Heart left ventricle (tissue), 16 donors: Measurements from ENCODE around the gene PFDN6. TPM values are rescaled to one million over a fixed set of nuclear protein-coding genes. Genes with fewer than 3 reads are reported as not detected.
"Not testable (repeated sequence)": the region's sequence is repeated elsewhere in the genome, so short reads cannot be mapped to it uniquely, and the experiment has no call there.

ENCODE experiments used
- ATAC-seq, 4 donors: fragments of 200-7000 bp; cut with Tn5 transposase; one replicate each; pipeline ENCODE4 v1.9.1; 2020 to 2022; ENCODE audit warnings: moderate library complexity in 4 of 4, mild to moderate bottlenecking in 3 of 4, moderate number of reproducible peaks in 1 of 4
- DNase-seq, 5 donors: peaks; one replicate each; pipeline ENCODE4 v3.0.0-alpha.2; 2020
- H3K27ac ChIP-seq, 12 donors: fragments of 200-600 bp; sonication (generic) in 4 of 12; one replicate each; pipeline versions ENCODE4 v1.5.0 to v1.8.0; 2016 to 2022; ENCODE audit warnings: mild to moderate bottlenecking in 2 of 12
- H3K27me3 ChIP-seq, 9 donors: fragments of 200-600 bp; sonication (generic) in 2 of 9; one replicate each; pipeline versions ENCODE4 v1.5.1 to v1.8.0; 2016 to 2022; ENCODE audit warnings: mild to moderate bottlenecking in 3 of 9
- H3K36me3 ChIP-seq, 9 donors: fragments of 200-600 bp; sonication (generic) in 2 of 9; one replicate each; pipeline versions ENCODE4 v1.5.0 to v1.8.0; 2018 to 2022; ENCODE audit warnings: mild to moderate bottlenecking in 2 of 9
- H3K4me1 ChIP-seq, 12 donors: fragments of 200-600 bp; sonication (generic) in 4 of 12; one replicate each; pipeline versions ENCODE4 v1.5.0 to v1.8.0; 2016 to 2022; ENCODE audit warnings: mild to moderate bottlenecking in 3 of 12
- H3K4me3 ChIP-seq, 12 donors: fragments of 200-600 bp; sonication (generic) in 4 of 12; one replicate each; pipeline versions ENCODE4 v1.5.0 to v1.8.0; 2017 to 2022; ENCODE audit warnings: mild to moderate bottlenecking in 9 of 12, moderate library complexity in 4 of 12
- H3K9me3 ChIP-seq, 12 donors: fragments of 200-600 bp; sonication (generic) in 4 of 12; one replicate each; pipeline versions ENCODE4 v1.5.0 to v1.8.0; 2016 to 2022; ENCODE audit warnings: mild to moderate bottlenecking in 1 of 12
- POLR2A ChIP-seq, 2 donors: fragments of 450-650 bp; IDR thresholded peaks; one replicate each; pipeline ENCODE4 v1.6.1; 2017; ENCODE audit warnings: antibody characterized with exemption in 2 of 2, mild to moderate bottlenecking in 2 of 2, moderate library complexity in 2 of 2
- WGBS, 4 donors: extraction: QIAGEN DNeasy Blood & Tissue Kit in 2 of 4; methylation state at CpG; one replicate each; pipeline versions ENCODE4 v1.1.5 to v1.1.7; 2013 to 2018; 5-methylcytosine and 5-hydroxymethylcytosine counted together
- intact Hi-C, 10 donors: fragments of 100-400 bp; cut with DNase I; formaldehyde crosslinking; loops; one replicate each; pipeline versions ENCODE4 v1.11.1 to v1.14.2; 2022
- polyA plus RNA-seq, 2 donors: library from polyadenylated mRNA; stranded (reverse); fragments of 200-250 nt; gene quantifications; one replicate each; pipeline ENCODE4 v1.2.3, GENCODE V29; 2013
- total RNA-seq, 9 donors: library from RNA; depleted of rRNA in 2 of 9; stranded (reverse); fragments of >200 nt in 2 of 9; fragmentation: NEBNext Ultra II Directional in 3 of 9; extraction: Animal tissue kit (Norgen Biotek cat#: 25700) in 3 of 9; gene quantifications; one replicate each; pipeline versions ENCODE4 v1.1.0 to v1.2.4, GENCODE V29; 2016 to 2023
- TF ChIP-seq, protein P1 (sequence below), 12 donors: fragments of 200-600 bp; sonication (generic) in 4 of 12; IDR thresholded peaks; one replicate each; pipeline versions ENCODE4 v1.5.0 to v1.8.0; 2018 to 2022; ENCODE audit warnings: antibody characterized with exemption in 12 of 12, mild to moderate bottlenecking in 5 of 12
- donor health status: ischemic (EF 13 %, LVEDD 7.1; RV severe dilation, severe dysfunction).
- donor health status: healthy with polysubstance abuse.
- donor health status: DM: no; HTN: yes; CAD: no.
- donor health status: DM: no; HTN: no; CAD: no.
- donor health status: ischemic (EF 25% LVEDD 6.9; RV normal size, moderate dysfunction).
- donor health status: ischemic (EF 25% LVEDD 5.7; RV mildly dilated, moderate dysfunction).
- donor health status: healthy.
- donor health status: DM: yes; HTN: yes; CAD: no.
- donor health status: ischemic (EF 35%, LVEDD 5.7; RV mildly dilated, moderate dysfunction).
- donor health status: nonischemic (EF 11% LVEDD 7.7; RV severe dilation, severe dysfunction).
- donor health status: DM: yes; HTN: yes; CAD: no.
- donor health status: PGD.
- donor health status: ischemic (EF 29% LVEDD 5.4; RV normal size, mild dysfunction).
- donor health status: nonischemic (EF 23%, LVEDD 6.1; RV moderate dilation, normal function).

PFDN6 gene
- total and polyA plus RNA-seq, 11 donors: 29.2 to 287 (median 44.3) TPM

GRCh38 chr6:33254591-33254990, 34.8 kb upstream of the PFDN6 start:
- no peak for DNase-seq
- intact Hi-C loops: no loop called here
- no peak overlapping the region for H3K4me3 ChIP-seq
- peaks cover 0 to 75% (median 29%) of the 10 kb centered on the region in 9 donors for H3K36me3 ChIP-seq
- TF ChIP-seq, protein P1, sequence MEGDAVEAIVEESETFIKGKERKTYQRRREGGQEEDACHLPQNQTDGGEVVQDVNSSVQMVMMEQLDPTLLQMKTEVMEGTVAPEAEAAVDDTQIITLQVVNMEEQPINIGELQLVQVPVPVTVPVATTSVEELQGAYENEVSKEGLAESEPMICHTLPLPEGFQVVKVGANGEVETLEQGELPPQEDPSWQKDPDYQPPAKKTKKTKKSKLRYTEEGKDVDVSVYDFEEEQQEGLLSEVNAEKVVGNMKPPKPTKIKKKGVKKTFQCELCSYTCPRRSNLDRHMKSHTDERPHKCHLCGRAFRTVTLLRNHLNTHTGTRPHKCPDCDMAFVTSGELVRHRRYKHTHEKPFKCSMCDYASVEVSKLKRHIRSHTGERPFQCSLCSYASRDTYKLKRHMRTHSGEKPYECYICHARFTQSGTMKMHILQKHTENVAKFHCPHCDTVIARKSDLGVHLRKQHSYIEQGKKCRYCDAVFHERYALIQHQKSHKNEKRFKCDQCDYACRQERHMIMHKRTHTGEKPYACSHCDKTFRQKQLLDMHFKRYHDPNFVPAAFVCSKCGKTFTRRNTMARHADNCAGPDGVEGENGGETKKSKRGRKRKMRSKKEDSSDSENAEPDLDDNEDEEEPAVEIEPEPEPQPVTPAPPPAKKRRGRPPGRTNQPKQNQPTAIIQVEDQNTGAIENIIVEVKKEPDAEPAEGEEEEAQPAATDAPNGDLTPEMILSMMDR (IDR thresholded peaks at IDR 0.05): no peak
- TF ChIP-seq POLR2A (IDR thresholded peaks at IDR 0.05): no peak
- no peak for ATAC-seq
- H3K27me3 ChIP-seq: no peaks in the 10 kb centered on the region
- H3K4me1 ChIP-seq: peaks cover 0 to 18% (median 10%) of the 10 kb centered on the region in 12 donors
- 94 to 95% (median 94%) methylated on average over 4 of the region's 4 CpGs for WGBS, 4 donors
- no peak overlapping the region for H3K27ac ChIP-seq
- peaks cover 0 to 3% (median 0%) of the 10 kb centered on the region in 12 donors for H3K9me3 ChIP-seq

GRCh38 chr6:33259032-33259431, 30.4 kb upstream of the PFDN6 start:
- intact Hi-C loops: no loop called here
- DNase-seq (no peak), ATAC-seq (no peak)
- 92 to 96% (median 95%) methylated on average over 5 of the region's 5 CpGs for whole genome bisulfite sequencing, 4 donors
- Histone ChIP-seq H3K4me1 (no peaks in the 10 kb centered on the region), H3K36me3 (peaks cover 0 to 87% (median 63%) of the 10 kb centered on the region in 9 donors), H3K27me3 (no peaks in the 10 kb centered on the region), H3K27ac (no peak overlapping the region), H3K4me3 (no peak overlapping the region), H3K9me3 (peaks cover 0 to 3% (median 0%) of the 10 kb centered on the region in 12 donors)
- TF ChIP-seq, protein P1 (IDR thresholded peaks at IDR 0.05): no peak
- no peak for TF ChIP-seq POLR2A (IDR thresholded peaks at IDR 0.05)

- DNase-seq, ATAC-seq, H3K4me3 ChIP-seq, H3K9me3 ChIP-seq, intact Hi-C loops, H3K4me1 ChIP-seq, H3K27ac ChIP-seq, H3K27me3 ChIP-seq: not testable (repeated sequence)
- H3K36me3 ChIP-seq: peaks cover 0 to 95% (median 86%) of the 10 kb centered on the region in 9 donors
- WGBS, 4 donors: 94 to 97% (median 96%) methylated on average over 3 of the region's 3 CpGs
Measured at GRCh38 chr6:33262490-33262889, 26.9 kb upstream of the PFDN6 start.

- no peak overlapping the region for H3K27ac ChIP-seq
- no peaks in the 10 kb centered on the region for H3K27me3 ChIP-seq
- ATAC-seq (peak in 2 of 4 donors; percentile 14 to 16), DNase-seq (no peak)
- WGBS, 4 donors: 85 to 94% (median 87%) methylated on average over 7 of the region's 7 CpGs
- no peak for TF ChIP-seq POLR2A (IDR thresholded peaks at IDR 0.05)
- TF ChIP-seq, protein P1 (IDR thresholded peaks at IDR 0.05): no peak
- H3K4me3 ChIP-seq: no peak overlapping the region
- H3K36me3 ChIP-seq: peaks cover 0 to 99% (median 93%) of the 10 kb centered on the region in 9 donors
- intact Hi-C loops: no loop called here
- H3K9me3 ChIP-seq: no peaks in the 10 kb centered on the region
- H3K4me1 ChIP-seq: no peaks in the 10 kb centered on the region
Measured at GRCh38 chr6:33264015-33264414, 25.4 kb upstream of the PFDN6 start.

GRCh38 chr6:33271117-33271467, 18.3 kb upstream of the PFDN6 start:
- Histone ChIP-seq H3K9me3 (no peaks in the 10 kb centered on the region), H3K27me3 (no peaks in the 10 kb centered on the region), H3K4me1 (peaks cover 9 to 54% (median 44%) of the 10 kb centered on the region in 12 donors), H3K4me3 (peak overlapping the region; percentile 68 to 92 (median 76)), H3K27ac (peak overlapping the region; percentile 86 to 98 (median 93)), H3K36me3 (peaks cover 0 to 72% (median 67%) of the 10 kb centered on the region in 9 donors)
- 1 to 4% (median 2%) methylated on average over 7 of the region's 7 CpGs for WGBS, 4 donors
- TF ChIP-seq POLR2A (IDR thresholded peaks at IDR 0.05): no peak
- TF ChIP-seq, protein P1 (IDR thresholded peaks at IDR 0.05): no peak
- peak; percentile 0 to 25 (median 8) for ATAC-seq
- DNase-seq: no peak
- intact Hi-C loops: no loop called here
